Measurements from ENCODE around the gene TLX1.

The TLX1 gene

DNA sequence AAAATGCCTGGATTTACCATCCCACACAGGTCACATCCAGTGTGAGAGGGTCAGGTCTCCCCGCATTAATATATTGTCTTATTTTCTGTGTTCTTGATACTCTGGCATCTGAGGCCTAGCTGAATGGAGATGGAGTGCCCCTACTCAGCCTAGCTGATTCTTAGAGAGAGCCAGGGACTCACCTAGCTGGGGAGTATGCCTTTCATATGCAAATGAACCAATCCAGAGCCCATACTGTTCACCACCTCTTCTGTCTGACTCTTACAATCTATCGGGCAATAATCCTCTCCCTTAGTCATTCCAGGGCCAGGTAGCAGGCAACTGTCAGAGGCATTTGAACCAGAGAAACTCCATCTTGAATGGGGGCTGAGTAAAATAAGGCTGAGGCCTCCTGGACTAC is 51.8 kb downstream of the TLX1 start:
- Histone ChIP-seq H2AFZ (ENCODE audit: low read length) (no peak overlapping the region), H3K4me3 (ENCODE audit: low read length, poor library complexity, severe bottlenecking) (no peak overlapping the region), H4K20me1 (ENCODE audit: insufficient read depth, low read length, poor library complexity, severe bottlenecking) (no peaks in the 10 kb centered on the region), H3K9me3 (ENCODE audit: insufficient read depth, low read depth, low read length) (no peaks in the 10 kb centered on the region), H3K9ac (ENCODE audit: low read depth, low read length, poor library complexity, severe bottlenecking) (no peak overlapping the region), H3F3A (ENCODE audit: low read depth) (no peaks in the 10 kb centered on the region), H3K4me1 (ENCODE audit: insufficient read depth, low read length, poor library complexity, severe bottlenecking) (no peaks in the 10 kb centered on the region), H3K9me2 (replicated peaks; ENCODE audit: low read depth, low read length) (no peaks in the 10 kb centered on the region), H3K36me3 (ENCODE audit: insufficient read depth, low read length) (no peaks in the 10 kb centered on the region), H3K27me3 (ENCODE audit: insufficient read depth, low read length, poor library complexity, severe bottlenecking) (no peaks in the 10 kb centered on the region), H3K79me2 (ENCODE audit: insufficient read depth, low read length) (no peaks in the 10 kb centered on the region), H3K4me2 (ENCODE audit: low read depth, low read length, poor library complexity, severe bottlenecking) (no peak overlapping the region)
- TF ChIP-seq, protein P1, sequence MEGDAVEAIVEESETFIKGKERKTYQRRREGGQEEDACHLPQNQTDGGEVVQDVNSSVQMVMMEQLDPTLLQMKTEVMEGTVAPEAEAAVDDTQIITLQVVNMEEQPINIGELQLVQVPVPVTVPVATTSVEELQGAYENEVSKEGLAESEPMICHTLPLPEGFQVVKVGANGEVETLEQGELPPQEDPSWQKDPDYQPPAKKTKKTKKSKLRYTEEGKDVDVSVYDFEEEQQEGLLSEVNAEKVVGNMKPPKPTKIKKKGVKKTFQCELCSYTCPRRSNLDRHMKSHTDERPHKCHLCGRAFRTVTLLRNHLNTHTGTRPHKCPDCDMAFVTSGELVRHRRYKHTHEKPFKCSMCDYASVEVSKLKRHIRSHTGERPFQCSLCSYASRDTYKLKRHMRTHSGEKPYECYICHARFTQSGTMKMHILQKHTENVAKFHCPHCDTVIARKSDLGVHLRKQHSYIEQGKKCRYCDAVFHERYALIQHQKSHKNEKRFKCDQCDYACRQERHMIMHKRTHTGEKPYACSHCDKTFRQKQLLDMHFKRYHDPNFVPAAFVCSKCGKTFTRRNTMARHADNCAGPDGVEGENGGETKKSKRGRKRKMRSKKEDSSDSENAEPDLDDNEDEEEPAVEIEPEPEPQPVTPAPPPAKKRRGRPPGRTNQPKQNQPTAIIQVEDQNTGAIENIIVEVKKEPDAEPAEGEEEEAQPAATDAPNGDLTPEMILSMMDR (conservative IDR thresholded peaks at IDR 0.05; ENCODE audit: low read length), result no peak
- no peak for TF ChIP-seq EZH2phosphoT487 (IDR thresholded peaks at IDR 0.05; ENCODE audit: borderline replicate concordance)

DNA sequence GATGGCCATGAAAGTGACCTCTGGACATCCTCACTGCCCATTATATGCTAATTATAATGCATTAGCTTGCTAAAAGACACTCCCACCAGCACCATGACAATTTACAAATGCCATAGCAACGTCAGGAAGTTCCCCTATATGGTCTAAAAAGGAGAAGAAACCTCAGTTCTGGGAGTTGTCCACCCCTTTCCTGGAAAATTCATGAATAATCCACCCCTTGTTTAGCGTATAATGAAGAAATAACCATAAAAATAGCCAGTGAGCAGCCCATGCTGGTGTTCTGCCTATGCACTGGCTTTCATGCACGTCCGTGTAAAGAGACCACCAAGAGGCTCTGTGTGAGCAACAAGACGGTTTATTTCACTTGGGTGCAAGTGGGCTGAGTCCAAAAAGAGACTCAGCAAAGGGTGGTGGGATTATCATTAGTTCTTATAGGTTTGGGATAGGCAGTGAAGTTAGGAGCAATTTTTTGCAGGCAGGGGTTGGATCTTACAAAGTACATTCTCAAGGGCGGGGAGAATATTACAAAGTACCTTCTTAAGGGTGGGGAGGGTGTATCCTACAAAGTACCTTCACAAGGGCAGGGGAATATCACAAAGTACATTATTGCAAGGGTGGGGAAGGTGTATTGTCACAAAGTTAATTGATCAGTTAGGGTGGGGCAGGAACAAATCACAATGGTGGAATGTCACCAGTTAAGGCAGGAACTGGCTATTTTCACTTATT is 52.5 kb downstream of the TLX1 start:
- TF ChIP-seq, protein P1 (conservative IDR thresholded peaks at IDR 0.05; ENCODE audit: low read length), result no peak
- no peak for TF ChIP-seq EZH2phosphoT487 (IDR thresholded peaks at IDR 0.05; ENCODE audit: borderline replicate concordance)
- no peaks in the 10 kb centered on the region for H3F3A ChIP-seq (ENCODE audit: low read depth)
- no peak overlapping the region for H2AFZ ChIP-seq (ENCODE audit: low read length)
- H4K20me1 ChIP-seq (ENCODE audit: insufficient read depth, low read length, poor library complexity, severe bottlenecking), result no peaks in the 10 kb centered on the region
- H3K79me2 ChIP-seq (ENCODE audit: insufficient read depth, low read length), result no peaks in the 10 kb centered on the region
- no peaks in the 10 kb centered on the region for H3K27me3 ChIP-seq (ENCODE audit: insufficient read depth, low read length, poor library complexity, severe bottlenecking)
- no peaks in the 10 kb centered on the region for H3K9me3 ChIP-seq (ENCODE audit: insufficient read depth, low read depth, low read length)
- no peak overlapping the region for H3K4me3 ChIP-seq (ENCODE audit: low read length, poor library complexity, severe bottlenecking)
- no peak overlapping the region for H3K9ac ChIP-seq (ENCODE audit: low read depth, low read length, poor library complexity, severe bottlenecking)
- H3K4me2 ChIP-seq (ENCODE audit: low read depth, low read length, poor library complexity, severe bottlenecking), result no peak overlapping the region
- H3K9me2 ChIP-seq (replicated peaks; ENCODE audit: low read depth, low read length), result no peaks in the 10 kb centered on the region
- no peaks in the 10 kb centered on the region for H3K36me3 ChIP-seq (ENCODE audit: insufficient read depth, low read length)
- H3K4me1 ChIP-seq (ENCODE audit: insufficient read depth, low read length, poor library complexity, severe bottlenecking), result no peaks in the 10 kb centered on the region
